ENCODE data around the gene P2RY11.

DNA sequence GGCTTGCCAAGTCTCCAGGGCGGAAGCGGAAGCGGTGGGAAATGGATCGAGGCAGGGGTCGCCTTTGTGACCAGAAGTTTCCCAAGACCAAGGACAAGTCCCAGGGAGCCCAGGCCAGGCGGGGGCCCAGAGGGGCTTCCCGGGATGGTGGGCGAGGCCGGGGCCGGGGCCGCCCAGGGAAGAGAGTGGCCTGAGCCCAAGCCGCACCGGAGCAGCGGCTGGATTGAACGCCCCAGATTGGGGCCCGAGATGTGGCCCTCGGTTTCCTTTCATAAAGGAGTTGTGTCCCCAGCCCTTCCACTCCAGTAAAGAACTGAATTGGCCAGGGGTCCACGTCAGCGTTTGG is 548 bp upstream of the P2RY11 start:
- TF ChIP-seq, protein P1, sequence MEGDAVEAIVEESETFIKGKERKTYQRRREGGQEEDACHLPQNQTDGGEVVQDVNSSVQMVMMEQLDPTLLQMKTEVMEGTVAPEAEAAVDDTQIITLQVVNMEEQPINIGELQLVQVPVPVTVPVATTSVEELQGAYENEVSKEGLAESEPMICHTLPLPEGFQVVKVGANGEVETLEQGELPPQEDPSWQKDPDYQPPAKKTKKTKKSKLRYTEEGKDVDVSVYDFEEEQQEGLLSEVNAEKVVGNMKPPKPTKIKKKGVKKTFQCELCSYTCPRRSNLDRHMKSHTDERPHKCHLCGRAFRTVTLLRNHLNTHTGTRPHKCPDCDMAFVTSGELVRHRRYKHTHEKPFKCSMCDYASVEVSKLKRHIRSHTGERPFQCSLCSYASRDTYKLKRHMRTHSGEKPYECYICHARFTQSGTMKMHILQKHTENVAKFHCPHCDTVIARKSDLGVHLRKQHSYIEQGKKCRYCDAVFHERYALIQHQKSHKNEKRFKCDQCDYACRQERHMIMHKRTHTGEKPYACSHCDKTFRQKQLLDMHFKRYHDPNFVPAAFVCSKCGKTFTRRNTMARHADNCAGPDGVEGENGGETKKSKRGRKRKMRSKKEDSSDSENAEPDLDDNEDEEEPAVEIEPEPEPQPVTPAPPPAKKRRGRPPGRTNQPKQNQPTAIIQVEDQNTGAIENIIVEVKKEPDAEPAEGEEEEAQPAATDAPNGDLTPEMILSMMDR (IDR thresholded peaks at IDR 0.05; ENCODE audit: poor library complexity), result no peak
- TF ChIP-seq EZH2phosphoT487 (IDR thresholded peaks at IDR 0.05; ENCODE audit: low read depth, severe bottlenecking, unreplicated experiment), result no peak
